Breast epithelium (tissue), 3 donors: Measurements from ENCODE around the gene TTC38.

ENCODE experiments used
- POLR2A ChIP-seq: fragments of 450-650 bp; IDR thresholded peaks from one replicate; pipeline ENCODE4 v1.6.1; 2016; ENCODE audit warnings: antibody characterized with exemption, mild to moderate bottlenecking, moderate library complexity
- POLR2AphosphoS5 ChIP-seq, 3 donors: sonication (generic); formaldehyde crosslinking; IDR thresholded peaks; one replicate each; pipeline ENCODE4 v1.6.1; 2017; ENCODE audit warnings: antibody characterized with exemption in 3 of 3
- TF ChIP-seq, protein P1 (sequence below), 3 donors: fragments of 450-650 bp; IDR thresholded peaks; one replicate each; pipeline ENCODE4 v1.5.1; 2016 to 2017; ENCODE audit warnings: antibody characterized with exemption in 3 of 3, mild to moderate bottlenecking in 3 of 3, moderate library complexity in 3 of 3

DNA sequence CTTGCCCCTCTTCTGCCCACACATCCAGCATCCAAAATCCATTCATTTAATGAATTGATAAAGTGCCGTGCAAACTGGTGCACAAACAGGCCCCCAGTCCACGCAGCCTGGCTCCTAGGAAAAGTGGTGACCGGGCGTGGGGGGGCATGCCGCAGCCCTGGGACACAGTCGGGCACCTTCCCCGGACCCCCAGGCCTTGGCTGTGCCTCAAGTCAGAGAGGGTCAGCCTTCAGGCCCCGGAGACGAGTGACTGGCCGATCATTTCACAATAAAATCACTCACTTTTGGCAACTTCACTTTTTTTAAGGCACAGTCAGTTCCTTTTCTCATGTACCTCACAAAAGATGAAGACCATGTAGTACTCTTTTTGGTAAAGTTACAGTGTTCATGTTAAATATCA is 25.7 kb upstream of the TTC38 start:
- TF ChIP-seq, protein P1, sequence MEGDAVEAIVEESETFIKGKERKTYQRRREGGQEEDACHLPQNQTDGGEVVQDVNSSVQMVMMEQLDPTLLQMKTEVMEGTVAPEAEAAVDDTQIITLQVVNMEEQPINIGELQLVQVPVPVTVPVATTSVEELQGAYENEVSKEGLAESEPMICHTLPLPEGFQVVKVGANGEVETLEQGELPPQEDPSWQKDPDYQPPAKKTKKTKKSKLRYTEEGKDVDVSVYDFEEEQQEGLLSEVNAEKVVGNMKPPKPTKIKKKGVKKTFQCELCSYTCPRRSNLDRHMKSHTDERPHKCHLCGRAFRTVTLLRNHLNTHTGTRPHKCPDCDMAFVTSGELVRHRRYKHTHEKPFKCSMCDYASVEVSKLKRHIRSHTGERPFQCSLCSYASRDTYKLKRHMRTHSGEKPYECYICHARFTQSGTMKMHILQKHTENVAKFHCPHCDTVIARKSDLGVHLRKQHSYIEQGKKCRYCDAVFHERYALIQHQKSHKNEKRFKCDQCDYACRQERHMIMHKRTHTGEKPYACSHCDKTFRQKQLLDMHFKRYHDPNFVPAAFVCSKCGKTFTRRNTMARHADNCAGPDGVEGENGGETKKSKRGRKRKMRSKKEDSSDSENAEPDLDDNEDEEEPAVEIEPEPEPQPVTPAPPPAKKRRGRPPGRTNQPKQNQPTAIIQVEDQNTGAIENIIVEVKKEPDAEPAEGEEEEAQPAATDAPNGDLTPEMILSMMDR (IDR thresholded peaks at IDR 0.05) = no peak
- no peak for TF ChIP-seq POLR2A
- TF ChIP-seq POLR2AphosphoS5 (IDR thresholded peaks at IDR 0.05) = no peak
